OCI-LY3 (cell line): ENCODE data around the gene PTTG2.

Experiments
- H2AFZ ChIP-seq: fragments of 200-600, 300-600 bp; shearing (Covaris generic); 2 replicates; pipeline ENCODE4 v1.6.0; 2014; ENCODE audit warnings: antibody characterized with exemption, low read depth, low read length
- H3K27ac ChIP-seq: fragments of 200-600, 300-600 bp; sonication (generic); 2 replicates; pipeline ENCODE4 v1.5.1; 2014; ENCODE audit warnings: mild to moderate bottlenecking, low read length, moderate library complexity, mixed read lengths
- H3K27me3 ChIP-seq: fragments of 200-600, 300-600 bp; sonication (generic); 2 replicates; pipeline ENCODE4 v1.6.1; 2014; ENCODE audit warnings: low read depth, low read length, mixed read lengths
- H3K36me3 ChIP-seq: fragments of 200-600, 300-600 bp; sonication (generic); replicated peaks from 2 replicates; pipeline ENCODE3; 2014; ENCODE audit warnings: low read depth, low read length, mixed read lengths
- H3K4me1 ChIP-seq: fragments of 300-600, 200-600 bp; sonication (generic); 2 replicates; pipeline ENCODE4 v1.6.1; 2014; ENCODE audit warnings: low read length, mixed read lengths
- H3K4me2 ChIP-seq: fragments of 200-600, 300-600 bp; sonication (generic); 2 replicates; pipeline ENCODE4 v1.6.1; 2014; ENCODE audit warnings: low read length, mixed read lengths
- H3K4me3 ChIP-seq: fragments of 300-600, 200-600 bp; sonication (generic); 2 replicates; pipeline ENCODE4 v1.5.1; 2014; ENCODE audit warnings: antibody characterized with exemption, mild to moderate bottlenecking, low read length, moderate library complexity
- H3K79me2 ChIP-seq: fragments of 300-600, 200-600 bp; shearing (Covaris generic); 2 replicates; pipeline ENCODE4 v1.6.1; 2014; ENCODE audit warnings: mild to moderate bottlenecking, low read length, mixed read lengths
- H3K9ac ChIP-seq: fragments of 300-600, 200-600 bp; shearing (Covaris generic); 2 replicates; pipeline ENCODE4 v1.6.0; 2014; ENCODE audit warnings: mild to moderate bottlenecking, low read length, moderate library complexity
- H3K9me3 ChIP-seq: fragments of 200-600, 300-600 bp; shearing (Covaris generic); 2 replicates; pipeline ENCODE4 v1.6.1; 2014; ENCODE audit warnings: low read length, mixed read lengths; ENCODE audit not compliant: insufficient read depth
- H4K20me1 ChIP-seq: fragments of 200-600, 300-600 bp; sonication (generic); 2 replicates; pipeline ENCODE4 v1.6.1; 2016; ENCODE audit warnings: low read length, mixed read lengths; ENCODE audit not compliant: insufficient read depth
- EZH2phosphoT487 ChIP-seq: fragments of 200-600 bp; shearing (Covaris generic); IDR thresholded peaks from 2 replicates; pipeline ENCODE4 v1.6.1; 2018; ENCODE audit warnings: antibody characterized with exemption, mixed run types, low read depth
- TF ChIP-seq, protein P1 (sequence below): fragments of 200-600, 300-600 bp; sonication (generic); IDR thresholded peaks from 2 replicates; pipeline ENCODE4 v1.5.1; 2014; ENCODE audit warnings: antibody characterized with exemption, low read length, low read depth

Gene PTTG2

DNA sequence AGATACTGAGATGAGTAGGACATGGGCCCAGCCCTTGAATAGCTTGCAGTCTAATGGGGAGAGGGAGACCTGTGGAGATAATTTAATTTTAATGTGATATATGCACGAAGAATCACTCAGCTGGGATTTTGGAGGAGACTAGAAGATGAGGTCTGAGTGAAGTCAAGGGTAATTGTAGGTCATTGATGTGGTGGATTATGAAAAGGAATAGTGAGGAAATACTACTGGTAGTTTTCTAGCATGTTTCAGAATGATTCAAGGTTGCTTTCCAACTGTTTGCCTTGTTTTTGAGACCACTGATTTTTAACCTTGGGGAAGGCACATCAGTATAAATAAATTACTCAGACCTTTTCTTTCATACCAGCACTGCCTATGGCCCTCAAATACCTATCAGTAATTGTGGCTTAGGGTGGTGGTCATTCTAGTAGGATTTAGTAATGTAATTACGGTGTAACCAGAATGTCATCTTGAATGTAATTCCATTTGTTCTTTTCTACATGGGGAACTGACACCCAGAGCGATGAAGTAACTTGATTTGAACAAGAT lies 25.6 kb downstream of the PTTG2 start:
- H3K4me2 ChIP-seq, result no peak overlapping the region

DNA sequence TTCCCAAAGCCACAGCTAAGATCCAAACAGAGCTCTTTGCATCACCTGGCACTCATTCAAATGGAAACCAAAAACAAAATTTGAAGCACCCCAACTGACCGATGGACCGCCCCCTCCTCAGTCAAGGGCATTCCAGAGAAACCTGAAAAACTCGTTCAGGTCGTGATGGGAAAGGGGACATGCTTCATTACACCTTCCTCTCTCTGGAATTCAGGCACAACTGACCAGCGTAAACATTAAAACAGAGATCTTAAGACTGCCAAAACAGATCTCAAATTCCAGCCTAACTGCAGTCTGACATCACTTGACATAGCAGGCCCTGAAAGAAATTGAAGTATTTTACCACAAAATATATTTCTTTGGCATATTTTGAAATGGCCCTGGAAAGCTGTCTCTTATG lies 28.5 kb downstream of the PTTG2 start:
- Histone ChIP-seq H3K4me2 (no peak overlapping the region), H3K36me3 (no peaks in the 10 kb centered on the region), H3K9me3 (peaks cover 3% of the 10 kb centered on the region; the same call in 1 of the 2 replicates), H2AFZ (no peak overlapping the region), H3K79me2 (peaks cover 17% of the 10 kb centered on the region), H3K27me3 (no peaks in the 10 kb centered on the region), H3K4me1 (no peaks in the 10 kb centered on the region), H3K27ac (no peak overlapping the region), H3K9ac (no peak overlapping the region), H4K20me1 (peaks cover 16% of the 10 kb centered on the region), H3K4me3 (no peak overlapping the region)
- TF ChIP-seq, protein P1, sequence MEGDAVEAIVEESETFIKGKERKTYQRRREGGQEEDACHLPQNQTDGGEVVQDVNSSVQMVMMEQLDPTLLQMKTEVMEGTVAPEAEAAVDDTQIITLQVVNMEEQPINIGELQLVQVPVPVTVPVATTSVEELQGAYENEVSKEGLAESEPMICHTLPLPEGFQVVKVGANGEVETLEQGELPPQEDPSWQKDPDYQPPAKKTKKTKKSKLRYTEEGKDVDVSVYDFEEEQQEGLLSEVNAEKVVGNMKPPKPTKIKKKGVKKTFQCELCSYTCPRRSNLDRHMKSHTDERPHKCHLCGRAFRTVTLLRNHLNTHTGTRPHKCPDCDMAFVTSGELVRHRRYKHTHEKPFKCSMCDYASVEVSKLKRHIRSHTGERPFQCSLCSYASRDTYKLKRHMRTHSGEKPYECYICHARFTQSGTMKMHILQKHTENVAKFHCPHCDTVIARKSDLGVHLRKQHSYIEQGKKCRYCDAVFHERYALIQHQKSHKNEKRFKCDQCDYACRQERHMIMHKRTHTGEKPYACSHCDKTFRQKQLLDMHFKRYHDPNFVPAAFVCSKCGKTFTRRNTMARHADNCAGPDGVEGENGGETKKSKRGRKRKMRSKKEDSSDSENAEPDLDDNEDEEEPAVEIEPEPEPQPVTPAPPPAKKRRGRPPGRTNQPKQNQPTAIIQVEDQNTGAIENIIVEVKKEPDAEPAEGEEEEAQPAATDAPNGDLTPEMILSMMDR, result no peak
- no peak for TF ChIP-seq EZH2phosphoT487

More for the DNA sequence above, 25.6 kb downstream of the PTTG2 start:
- no peak overlapping the region for H2AFZ ChIP-seq
- no peak overlapping the region for H3K27ac ChIP-seq
- H3K9me3 ChIP-seq, result peaks cover 3% of the 10 kb centered on the region; the same call in 1 of the 2 replicates
- no peak for TF ChIP-seq EZH2phosphoT487
- TF ChIP-seq, protein P1, result no peak
- H3K36me3 ChIP-seq, result no peaks in the 10 kb centered on the region
- no peak overlapping the region for H3K9ac ChIP-seq
- peaks cover 33% of the 10 kb centered on the region for H4K20me1 ChIP-seq
- no peaks in the 10 kb centered on the region for H3K4me1 ChIP-seq
- no peak overlapping the region for H3K4me3 ChIP-seq
- no peaks in the 10 kb centered on the region for H3K27me3 ChIP-seq
- H3K79me2 ChIP-seq, result peaks cover 39% of the 10 kb centered on the region

DNA sequence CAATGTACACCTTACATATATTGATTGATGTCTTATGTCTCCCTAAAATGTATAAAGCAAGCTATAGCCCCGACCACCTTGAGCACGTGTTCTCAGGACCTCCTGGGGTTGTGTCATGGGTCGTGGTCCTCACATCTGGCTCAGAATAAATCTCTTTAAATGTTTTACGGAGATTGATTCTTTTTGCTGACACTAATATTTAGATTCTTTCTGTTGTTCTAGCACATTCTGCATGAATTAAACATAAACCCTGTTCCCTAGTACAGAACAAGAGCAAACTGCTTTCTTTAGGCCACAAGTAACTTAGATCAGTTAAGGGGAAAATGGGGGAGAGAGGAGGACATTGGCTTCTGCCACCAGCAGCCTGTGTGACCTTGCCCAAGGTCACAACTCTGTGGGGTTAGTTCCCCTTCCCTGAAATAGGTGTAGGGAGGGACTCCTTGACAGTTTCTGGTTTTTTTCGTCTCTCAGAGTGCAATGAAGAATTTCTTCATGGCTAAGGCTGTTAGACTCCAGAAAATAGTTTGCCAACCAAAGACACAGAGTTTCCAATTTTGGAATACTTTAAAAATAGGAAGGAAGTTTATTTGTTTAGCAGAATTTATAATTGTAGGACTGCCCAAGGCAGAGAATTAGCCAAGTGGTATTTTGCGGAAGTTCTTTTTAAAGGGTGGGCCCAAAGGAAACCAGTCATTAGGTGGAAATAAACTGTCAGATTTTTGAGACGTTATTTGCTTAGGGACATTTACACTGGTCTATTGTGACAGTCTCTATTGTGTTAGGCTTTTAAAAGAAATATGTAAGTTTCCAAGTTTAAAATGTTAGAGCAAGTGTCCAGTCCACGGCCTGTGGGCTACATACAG lies 29.4 kb downstream of the PTTG2 start:
- H3K27ac ChIP-seq, result no peak overlapping the region
- peaks cover 3% of the 10 kb centered on the region; the same call in 1 of the 2 replicates for H3K9me3 ChIP-seq
- peaks cover 4% of the 10 kb centered on the region; the same call in 1 of the 2 replicates for H3K4me1 ChIP-seq
- no peak overlapping the region for H3K4me3 ChIP-seq
- no peak overlapping the region for H3K9ac ChIP-seq
- no peaks in the 10 kb centered on the region for H3K27me3 ChIP-seq
- H3K79me2 ChIP-seq, result 0 out of 2 replicates have a peak, but pooled peaks cover 11% of the 10 kb centered on the region
- no peaks in the 10 kb centered on the region for H3K36me3 ChIP-seq
- TF ChIP-seq, protein P1, result no peak
- no peak for TF ChIP-seq EZH2phosphoT487
- no peak overlapping the region for H2AFZ ChIP-seq
- peaks cover 12% of the 10 kb centered on the region for H4K20me1 ChIP-seq
- H3K4me2 ChIP-seq, result no peak overlapping the region

DNA sequence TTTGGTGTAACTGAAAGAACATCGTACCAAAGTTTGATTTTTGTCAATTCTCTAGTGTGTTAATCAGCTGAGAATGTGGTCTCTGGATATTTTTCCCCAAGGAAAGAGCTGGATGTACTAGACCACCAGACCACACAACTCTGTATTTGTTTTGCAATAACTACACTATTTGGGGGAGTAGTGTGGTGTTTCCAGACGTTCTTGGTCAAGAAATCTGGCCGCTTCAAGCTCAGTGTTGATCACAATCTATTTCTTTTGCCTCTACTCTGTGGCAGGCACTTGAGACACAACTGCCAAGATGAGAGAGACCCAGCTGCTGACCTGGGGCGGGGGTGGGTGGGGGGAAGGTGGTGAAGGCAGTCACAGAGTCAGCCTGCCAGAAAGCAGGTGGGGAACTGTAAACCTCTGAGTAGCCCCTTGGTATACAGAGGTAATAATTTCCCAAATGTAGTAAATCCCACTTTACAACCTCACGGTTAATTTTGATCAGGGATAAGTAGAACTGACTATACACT lies 30.6 kb downstream of the PTTG2 start:
- Histone ChIP-seq H3K9ac (no peak overlapping the region), H3K4me3 (no peak overlapping the region), H3K27ac (no peak overlapping the region), H4K20me1 (peaks cover 18% of the 10 kb centered on the region), H3K9me3 (peaks cover 3% of the 10 kb centered on the region; the same call in 1 of the 2 replicates), H3K4me2 (no peak overlapping the region), H3K27me3 (no peaks in the 10 kb centered on the region), H2AFZ (no peak overlapping the region), H3K36me3 (no peaks in the 10 kb centered on the region), H3K79me2 (peaks cover 10% of the 10 kb centered on the region; the same call in 1 of the 2 replicates), H3K4me1 (peaks cover 12% of the 10 kb centered on the region; the same call in 1 of the 2 replicates)
- TF ChIP-seq, protein P1, result no peak
- TF ChIP-seq EZH2phosphoT487, result no peak
